ENCODE measurements around the gene PRKAR1A.

Gene PRKAR1A

DNA sequence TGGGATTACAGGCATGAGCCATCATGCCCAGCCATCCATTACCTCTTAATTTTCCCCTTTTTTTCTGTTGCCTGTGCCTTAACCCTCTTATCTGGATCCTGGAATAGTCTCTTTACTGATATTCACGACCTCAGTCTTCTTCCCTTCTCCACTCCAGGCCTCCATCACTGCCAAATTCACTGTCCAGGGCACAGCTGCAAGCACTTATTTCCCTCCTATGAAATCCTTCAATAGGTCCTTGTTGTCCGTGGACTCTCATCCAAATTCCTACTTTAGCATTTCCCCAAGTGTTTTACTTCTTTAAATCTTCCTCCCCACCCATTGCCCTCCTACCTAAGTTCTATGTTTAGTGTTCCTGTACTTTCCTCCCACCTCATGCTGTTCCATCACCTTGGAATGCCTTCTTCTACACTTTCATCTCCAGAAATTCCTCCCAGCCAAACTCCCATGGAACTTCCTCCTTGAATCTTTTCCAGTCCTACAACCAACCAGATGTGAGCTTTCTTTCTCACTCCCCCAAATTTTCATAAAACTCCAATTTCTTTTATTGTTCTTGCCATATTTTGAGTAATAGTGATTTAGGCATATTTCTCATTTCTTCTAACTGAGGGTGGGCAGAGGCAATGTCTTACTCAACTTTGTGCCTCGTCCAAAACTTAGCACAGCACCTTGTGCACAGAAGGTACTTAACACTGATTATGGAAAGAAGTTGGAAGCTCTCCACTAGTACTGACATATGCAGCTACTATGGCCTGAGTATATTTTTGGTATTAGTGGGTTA lies 53.6 kb downstream of the PRKAR1A start:
- Histone ChIP-seq H3K4me3 (no peak overlapping the region), H3K27ac (no peak overlapping the region), H3K36me3 (ENCODE audit: insufficient read depth, low read length) (no peaks in the 10 kb centered on the region), H3K9ac (ENCODE audit: insufficient read length) (no peak overlapping the region), H3K9me3 (ENCODE audit: low read depth, low read length) (no peaks in the 10 kb centered on the region)
- DNase-seq (ENCODE audit: low read depth, low spot score): no peak
- no peak for TF ChIP-seq EZH2 (IDR thresholded peaks at IDR 0.05)
- no peak for TF ChIP-seq FOXP2 (optimal IDR thresholded peaks at IDR 0.05; ENCODE audit: control extremely low read depth, extremely low read length, insufficient read depth)
- TF ChIP-seq POLR2AphosphoS5 (IDR thresholded peaks at IDR 0.05; ENCODE audit: borderline replicate concordance, low read depth, low read length): no peak

GRCh38 chr17:68566442-68566738 lies 54.2 kb downstream of the PRKAR1A start:
- no peak for DNase-seq (ENCODE audit: low read depth, low spot score)
- Histone ChIP-seq H3K27ac (no peak overlapping the region), H3K9me3 (ENCODE audit: low read depth, low read length) (no peaks in the 10 kb centered on the region), H3K36me3 (ENCODE audit: insufficient read depth, low read length) (no peaks in the 10 kb centered on the region), H3K4me3 (no peak overlapping the region), H3K9ac (ENCODE audit: insufficient read length) (no peak overlapping the region)
- TF ChIP-seq FOXP2 (optimal IDR thresholded peaks at IDR 0.05; ENCODE audit: control extremely low read depth, extremely low read length, insufficient read depth): no peak
- no peak for TF ChIP-seq EZH2 (IDR thresholded peaks at IDR 0.05)
- no peak for TF ChIP-seq POLR2AphosphoS5 (IDR thresholded peaks at IDR 0.05; ENCODE audit: borderline replicate concordance, low read depth, low read length)

- H3K9ac ChIP-seq (ENCODE audit: insufficient read length): no peak overlapping the region
- no peaks in the 10 kb centered on the region for H3K36me3 ChIP-seq (ENCODE audit: insufficient read depth, low read length)
- no peak overlapping the region for H3K27ac ChIP-seq
- H3K9me3 ChIP-seq (ENCODE audit: low read depth, low read length): no peaks in the 10 kb centered on the region
- no peak for TF ChIP-seq EZH2 (IDR thresholded peaks at IDR 0.05)
- no peak for TF ChIP-seq FOXP2 (optimal IDR thresholded peaks at IDR 0.05; ENCODE audit: control extremely low read depth, extremely low read length, insufficient read depth)
- no peak for TF ChIP-seq POLR2AphosphoS5 (IDR thresholded peaks at IDR 0.05; ENCODE audit: borderline replicate concordance, low read depth, low read length)
- no peak overlapping the region for H3K4me3 ChIP-seq
- no peak for DNase-seq (ENCODE audit: low read depth, low spot score)
These were observed 54.8 kb downstream of the PRKAR1A start for GRCh38 chr17:68567035-68567434.

DNA sequence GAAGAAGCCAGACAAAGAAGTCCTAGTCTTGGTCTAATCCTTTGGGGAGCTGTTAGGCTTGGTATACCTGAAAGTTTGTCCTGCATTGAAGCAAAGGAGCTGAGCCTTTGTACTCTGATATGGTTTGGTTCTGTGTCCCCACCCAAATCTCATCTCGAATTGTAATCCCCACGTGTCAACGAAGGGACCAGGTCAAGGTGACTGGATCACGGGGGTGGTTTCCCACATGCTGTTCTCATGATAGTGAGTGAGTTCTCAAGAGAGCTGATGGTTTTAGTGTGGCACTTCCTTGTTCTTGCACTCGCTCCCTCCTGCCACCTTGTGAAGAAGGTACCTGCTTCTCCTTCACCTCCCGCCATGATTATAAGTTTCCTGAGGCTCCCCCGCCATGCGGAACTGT lies 55.4 kb downstream of the PRKAR1A start:
- H3K4me3 ChIP-seq: no peak overlapping the region
- no peak for TF ChIP-seq EZH2 (IDR thresholded peaks at IDR 0.05)
- TF ChIP-seq FOXP2 (optimal IDR thresholded peaks at IDR 0.05; ENCODE audit: control extremely low read depth, extremely low read length, insufficient read depth): no peak
- no peak for TF ChIP-seq POLR2AphosphoS5 (IDR thresholded peaks at IDR 0.05; ENCODE audit: borderline replicate concordance, low read depth, low read length)
- H3K27ac ChIP-seq: no peak overlapping the region
- no peak for DNase-seq (ENCODE audit: low read depth, low spot score)
- no peak overlapping the region for H3K9ac ChIP-seq (ENCODE audit: insufficient read length)
- H3K36me3 ChIP-seq (ENCODE audit: insufficient read depth, low read length): no peaks in the 10 kb centered on the region
- H3K9me3 ChIP-seq (ENCODE audit: low read depth, low read length): no peaks in the 10 kb centered on the region

DNA sequence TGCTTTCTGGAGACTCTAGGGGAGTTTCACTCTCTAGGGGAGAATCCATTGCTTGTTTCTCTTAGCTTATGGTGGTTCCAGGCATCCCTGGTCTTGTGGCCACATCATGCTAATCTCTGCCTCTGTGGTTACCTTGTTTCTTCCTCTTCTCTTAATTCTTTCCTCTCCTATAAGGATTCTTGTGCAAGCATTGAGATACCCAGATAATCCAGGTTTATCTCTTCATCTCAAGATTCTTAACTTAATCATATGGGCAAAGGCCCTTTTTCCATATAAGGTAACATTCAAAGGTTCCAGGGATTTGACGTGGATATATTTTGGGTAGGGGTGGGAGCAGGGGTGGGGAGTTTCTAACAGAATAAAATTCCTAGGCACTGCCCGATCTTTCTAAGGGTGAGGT lies 56.4 kb downstream of the PRKAR1A start:
- no peak overlapping the region for H3K27ac ChIP-seq
- DNase-seq (ENCODE audit: low read depth, low spot score): no peak
- no peak overlapping the region for H3K9ac ChIP-seq (ENCODE audit: insufficient read length)
- no peaks in the 10 kb centered on the region for H3K36me3 ChIP-seq (ENCODE audit: insufficient read depth, low read length)
- H3K4me3 ChIP-seq: no peak overlapping the region
- TF ChIP-seq EZH2 (IDR thresholded peaks at IDR 0.05) (no peak), FOXP2 (optimal IDR thresholded peaks at IDR 0.05; ENCODE audit: control extremely low read depth, extremely low read length, insufficient read depth) (no peak), POLR2AphosphoS5 (IDR thresholded peaks at IDR 0.05; ENCODE audit: borderline replicate concordance, low read depth, low read length) (no peak)
- no peaks in the 10 kb centered on the region for H3K9me3 ChIP-seq (ENCODE audit: low read depth, low read length)

DNA sequence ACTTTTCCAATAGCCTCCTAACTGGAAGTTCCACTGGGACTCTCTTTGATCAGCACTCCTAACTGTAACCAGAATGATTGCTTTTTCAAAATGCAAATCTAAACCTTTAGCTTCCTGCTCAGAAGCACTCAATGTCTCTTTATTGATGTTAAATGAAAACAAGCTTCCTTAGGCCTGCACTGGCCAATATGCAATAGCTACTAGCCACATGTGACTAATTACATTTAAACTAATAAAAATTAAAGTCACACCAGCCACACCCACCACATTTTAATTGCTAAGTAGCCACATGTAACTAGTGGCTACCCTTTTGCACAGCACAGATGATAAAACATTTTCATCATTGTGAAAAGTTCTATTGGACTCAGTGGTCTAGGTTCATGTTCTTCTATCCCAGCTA lies 57.1 kb downstream of the PRKAR1A start:
- DNase-seq (ENCODE audit: low read depth, low spot score): no peak
- H3K36me3 ChIP-seq (ENCODE audit: insufficient read depth, low read length): no peaks in the 10 kb centered on the region
- no peak overlapping the region for H3K4me3 ChIP-seq
- no peak overlapping the region for H3K9ac ChIP-seq (ENCODE audit: insufficient read length)
- H3K27ac ChIP-seq: no peak overlapping the region
- TF ChIP-seq FOXP2 (optimal IDR thresholded peaks at IDR 0.05; ENCODE audit: control extremely low read depth, extremely low read length, insufficient read depth) (no peak), EZH2 (IDR thresholded peaks at IDR 0.05) (no peak), POLR2AphosphoS5 (IDR thresholded peaks at IDR 0.05; ENCODE audit: borderline replicate concordance, low read depth, low read length) (no peak)
- H3K9me3 ChIP-seq (ENCODE audit: low read depth, low read length): no peaks in the 10 kb centered on the region

DNA sequence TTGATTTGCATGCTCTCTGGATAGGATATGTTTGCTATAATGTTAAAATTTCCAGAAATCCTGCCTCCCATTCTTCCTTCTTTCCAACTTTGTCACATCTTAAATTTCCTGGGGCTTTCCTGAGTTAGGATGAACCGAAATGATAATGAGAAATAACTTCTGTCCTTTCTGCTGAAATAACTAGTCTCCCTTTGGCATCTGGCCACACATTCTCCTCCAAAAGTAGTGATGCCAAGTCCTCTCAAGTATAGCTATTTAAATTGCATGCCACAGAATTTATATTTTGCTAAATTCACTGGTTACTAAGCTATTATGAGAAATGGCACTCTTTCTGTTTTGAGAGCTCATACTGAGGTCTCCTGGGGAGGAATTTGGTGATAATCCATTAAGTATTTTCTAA lies 58.3 kb downstream of the PRKAR1A start:
- Histone ChIP-seq H3K27ac (no peak overlapping the region), H3K9ac (ENCODE audit: insufficient read length) (no peak overlapping the region), H3K4me3 (no peak overlapping the region), H3K9me3 (ENCODE audit: low read depth, low read length) (no peaks in the 10 kb centered on the region), H3K36me3 (ENCODE audit: insufficient read depth, low read length) (no peaks in the 10 kb centered on the region)
- TF ChIP-seq FOXP2 (optimal IDR thresholded peaks at IDR 0.05; ENCODE audit: control extremely low read depth, extremely low read length, insufficient read depth): no peak
- no peak for TF ChIP-seq POLR2AphosphoS5 (IDR thresholded peaks at IDR 0.05; ENCODE audit: borderline replicate concordance, low read depth, low read length)
- TF ChIP-seq EZH2 (IDR thresholded peaks at IDR 0.05): no peak
- no peak for DNase-seq (ENCODE audit: low read depth, low spot score)

GRCh38 chr17:68572138-68572842 lies 60.1 kb downstream of the PRKAR1A start:
- peak; percentile 30 for DNase-seq (ENCODE audit: low read depth, low spot score)
- H3K4me3 ChIP-seq: no peak overlapping the region
- TF ChIP-seq POLR2AphosphoS5 (IDR thresholded peaks at IDR 0.05; ENCODE audit: borderline replicate concordance, low read depth, low read length) (no peak), FOXP2 (optimal IDR thresholded peaks at IDR 0.05; ENCODE audit: control extremely low read depth, extremely low read length, insufficient read depth) (no peak), EZH2 (IDR thresholded peaks at IDR 0.05) (no peak)
- H3K36me3 ChIP-seq (ENCODE audit: insufficient read depth, low read length): no peaks in the 10 kb centered on the region
- H3K9me3 ChIP-seq (ENCODE audit: low read depth, low read length): no peaks in the 10 kb centered on the region
- H3K9ac ChIP-seq (ENCODE audit: insufficient read length): no peak overlapping the region
- no peak overlapping the region for H3K27ac ChIP-seq

All from SK-N-MC (cell line).